Measurements from ENCODE around the gene LZTS2. TPM values are rescaled to one million over a fixed set of nuclear protein-coding genes. Genes with fewer than 3 reads are reported as not detected.

Gene LZTS2
- total and polyA plus RNA-seq, 5 donors, result 42.5 to 66.4 (median 47.6) TPM

GRCh38 chr10:100978901-100979195, 20.8 kb upstream of the LZTS2 start:
- WGBS, result 79% methylated on average over 10 of the region's 10 CpGs
- Histone ChIP-seq H3K9me3 (ENCODE audit: control insufficient read depth, low read length) (no peaks in the 10 kb centered on the region), H3K4me1 (ENCODE audit: control insufficient read depth, insufficient read depth, low read length) (no peaks in the 10 kb centered on the region), H3K27ac (ENCODE audit: low read length) (no peak overlapping the region), H3K27me3 (ENCODE audit: control insufficient read depth, insufficient read depth) (no peaks in the 10 kb centered on the region), H3K4me3 (ENCODE audit: low read length) (no peak overlapping the region)
- ATAC-seq (no peak), DNase-seq (no peak)
- intact Hi-C loops (cut with DNase I), result no loop called here

- DNase-seq (no peak), ATAC-seq (no peak)
- H3K4me1 ChIP-seq (ENCODE audit: control insufficient read depth, insufficient read depth, low read length), result no peaks in the 10 kb centered on the region
- H3K27ac ChIP-seq (ENCODE audit: low read length), result no peak overlapping the region
- no peaks in the 10 kb centered on the region for H3K27me3 ChIP-seq (ENCODE audit: control insufficient read depth, insufficient read depth)
- H3K4me3 ChIP-seq (ENCODE audit: low read length), result no peak overlapping the region
- intact Hi-C loops (cut with DNase I), result no loop called here
- H3K9me3 ChIP-seq (ENCODE audit: control insufficient read depth, low read length), result no peaks in the 10 kb centered on the region
- 91% methylated on average over 16 of the region's 16 CpGs for WGBS
Observed at GRCh38 chr10:100979791-100980272, 19.8 kb upstream of the LZTS2 start.

GRCh38 chr10:100980311-100980710, 19.3 kb upstream of the LZTS2 start:
- DNase-seq (no peak), ATAC-seq (no peak)
- H3K27ac ChIP-seq (ENCODE audit: low read length), result no peak overlapping the region
- no peaks in the 10 kb centered on the region for H3K27me3 ChIP-seq (ENCODE audit: control insufficient read depth, insufficient read depth)
- WGBS, result 86% methylated on average over 2 of the region's 2 CpGs
- no peaks in the 10 kb centered on the region for H3K4me1 ChIP-seq (ENCODE audit: control insufficient read depth, insufficient read depth, low read length)
- no peak overlapping the region for H3K4me3 ChIP-seq (ENCODE audit: low read length)
- intact Hi-C loops (cut with DNase I), result no loop called here
- H3K9me3 ChIP-seq (ENCODE audit: control insufficient read depth, low read length), result no peaks in the 10 kb centered on the region

GRCh38 chr10:100980711-100981110, 18.9 kb upstream of the LZTS2 start:
- ATAC-seq (no peak), DNase-seq (no peak)
- H3K27me3 ChIP-seq (ENCODE audit: control insufficient read depth, insufficient read depth), result no peaks in the 10 kb centered on the region
- H3K9me3 ChIP-seq (ENCODE audit: control insufficient read depth, low read length), result no peaks in the 10 kb centered on the region
- intact Hi-C loops (cut with DNase I), result no loop called here
- no peaks in the 10 kb centered on the region for H3K4me1 ChIP-seq (ENCODE audit: control insufficient read depth, insufficient read depth, low read length)
- no peak overlapping the region for H3K27ac ChIP-seq (ENCODE audit: low read length)
- H3K4me3 ChIP-seq (ENCODE audit: low read length), result no peak overlapping the region
- WGBS, result 93% methylated on average over 7 of the region's 7 CpGs

GRCh38 chr10:100981178-100981772, 18.3 kb upstream of the LZTS2 start:
- no peaks in the 10 kb centered on the region for H3K27me3 ChIP-seq (ENCODE audit: control insufficient read depth, insufficient read depth)
- no peak overlapping the region for H3K27ac ChIP-seq (ENCODE audit: low read length)
- 86% methylated on average over 5 of the region's 5 CpGs for WGBS
- H3K4me3 ChIP-seq (ENCODE audit: low read length), result no peak overlapping the region
- ATAC-seq, result no peak
- no peaks in the 10 kb centered on the region for H3K4me1 ChIP-seq (ENCODE audit: control insufficient read depth, insufficient read depth, low read length)
- no peak for DNase-seq
- intact Hi-C loops (cut with DNase I), result no loop called here
- H3K9me3 ChIP-seq (ENCODE audit: control insufficient read depth, low read length), result no peaks in the 10 kb centered on the region

GRCh38 chr10:100982916-100983830, 16.4 kb upstream of the LZTS2 start:
- intact Hi-C loops (cut with DNase I), result no loop called here
- no peak overlapping the region for H3K27ac ChIP-seq (ENCODE audit: low read length)
- DNase-seq, result no peak
- H3K27me3 ChIP-seq (ENCODE audit: control insufficient read depth, insufficient read depth), result no peaks in the 10 kb centered on the region
- no peak for ATAC-seq
- H3K4me3 ChIP-seq (ENCODE audit: low read length), result no peak overlapping the region
- H3K9me3 ChIP-seq (ENCODE audit: control insufficient read depth, low read length), result no peaks in the 10 kb centered on the region
- WGBS, result 91% methylated on average over 24 of the region's 24 CpGs
- peaks cover 9% of the 10 kb centered on the region for H3K4me1 ChIP-seq (ENCODE audit: control insufficient read depth, insufficient read depth, low read length)

- ATAC-seq (no peak), DNase-seq (no peak)
- WGBS, result 80% methylated on average over 13 of the region's 13 CpGs
- peaks cover 10% of the 10 kb centered on the region for H3K4me1 ChIP-seq (ENCODE audit: control insufficient read depth, insufficient read depth, low read length)
- intact Hi-C loops (cut with DNase I), result no loop called here
- no peak overlapping the region for H3K27ac ChIP-seq (ENCODE audit: low read length)
- no peak overlapping the region for H3K4me3 ChIP-seq (ENCODE audit: low read length)
- no peaks in the 10 kb centered on the region for H3K27me3 ChIP-seq (ENCODE audit: control insufficient read depth, insufficient read depth)
- no peaks in the 10 kb centered on the region for H3K9me3 ChIP-seq (ENCODE audit: control insufficient read depth, low read length)
Observed at GRCh38 chr10:100983868-100984671, 15.5 kb upstream of the LZTS2 start.

GRCh38 chr10:100984672-100985177, 14.9 kb upstream of the LZTS2 start:
- Histone ChIP-seq H3K9me3 (ENCODE audit: control insufficient read depth, low read length) (no peaks in the 10 kb centered on the region), H3K27ac (ENCODE audit: low read length) (no peak overlapping the region), H3K4me1 (ENCODE audit: control insufficient read depth, insufficient read depth, low read length) (peaks cover 10% of the 10 kb centered on the region), H3K4me3 (ENCODE audit: low read length) (no peak overlapping the region), H3K27me3 (ENCODE audit: control insufficient read depth, insufficient read depth) (no peaks in the 10 kb centered on the region)
- 68% methylated on average over 2 of the region's 2 CpGs for WGBS
- intact Hi-C loops (cut with DNase I), result no loop called here
- ATAC-seq, result no peak
- no peak for DNase-seq

- peaks cover 10% of the 10 kb centered on the region for H3K4me1 ChIP-seq (ENCODE audit: control insufficient read depth, insufficient read depth, low read length)
- H3K4me3 ChIP-seq (ENCODE audit: low read length), result no peak overlapping the region
- H3K27me3 ChIP-seq (ENCODE audit: control insufficient read depth, insufficient read depth), result no peaks in the 10 kb centered on the region
- 59% methylated on average over 5 of the region's 5 CpGs for WGBS
- DNase-seq (no peak), ATAC-seq (no peak)
- no peaks in the 10 kb centered on the region for H3K9me3 ChIP-seq (ENCODE audit: control insufficient read depth, low read length)
- intact Hi-C loops (cut with DNase I), result no loop called here
- no peak overlapping the region for H3K27ac ChIP-seq (ENCODE audit: low read length)
Observed at GRCh38 chr10:100985336-100985735, 14.3 kb upstream of the LZTS2 start.

GRCh38 chr10:100986623-100986951, 13.0 kb upstream of the LZTS2 start:
- no peak overlapping the region for H3K27ac ChIP-seq (ENCODE audit: low read length)
- H3K9me3 ChIP-seq (ENCODE audit: control insufficient read depth, low read length), result no peaks in the 10 kb centered on the region
- no peak for ATAC-seq
- no peak for DNase-seq
- H3K4me3 ChIP-seq (ENCODE audit: low read length), result peak overlapping the region; percentile 51
- no peaks in the 10 kb centered on the region for H3K27me3 ChIP-seq (ENCODE audit: control insufficient read depth, insufficient read depth)
- 20% methylated on average over 17 of the region's 17 CpGs for WGBS
- H3K4me1 ChIP-seq (ENCODE audit: control insufficient read depth, insufficient read depth, low read length), result peaks cover 10% of the 10 kb centered on the region
- intact Hi-C loops (cut with DNase I), result no loop called here

All from right cardiac atrium (tissue), 5 donors.